ENCODE results near the gene FAM43B.

DNA sequence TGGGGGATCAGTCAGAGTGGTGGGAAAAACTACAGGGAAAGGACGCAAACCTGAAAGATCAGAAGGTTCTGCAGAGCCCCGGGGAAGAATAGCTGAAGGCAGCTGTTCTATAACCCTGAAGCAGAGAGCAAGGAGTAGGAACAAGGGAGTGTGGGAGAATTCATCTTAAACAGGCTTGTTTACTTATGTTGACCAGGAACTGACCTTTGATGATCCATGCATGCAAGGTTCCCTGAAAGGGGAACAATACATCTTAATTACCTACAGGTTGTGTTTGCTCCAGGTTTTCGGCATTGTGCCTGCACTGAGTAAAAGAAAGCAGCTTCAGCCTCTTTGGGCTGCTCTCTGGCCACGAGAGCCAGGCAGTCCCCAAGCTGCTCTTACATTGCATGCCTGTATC is 18.7 kb upstream of the FAM43B start:
- TF ChIP-seq TAF1 (IDR thresholded peaks at IDR 0.05; ENCODE audit: borderline replicate concordance, insufficient read depth, low read length) (no peak), POLR2AphosphoS5 (IDR thresholded peaks at IDR 0.05; ENCODE audit: low read depth, low read length) (no peak)

Data from PFSK-1 (cell line).